Stromal cell of bone marrow (primary cell): Measurements from ENCODE around the gene PRR5.

Source experiments
- DNase-seq: peaks from one replicate; pipeline ENCODE4 v3.0.0-alpha.2; 2012; ENCODE audit warnings: low read depth

Gene PRR5

DNA sequence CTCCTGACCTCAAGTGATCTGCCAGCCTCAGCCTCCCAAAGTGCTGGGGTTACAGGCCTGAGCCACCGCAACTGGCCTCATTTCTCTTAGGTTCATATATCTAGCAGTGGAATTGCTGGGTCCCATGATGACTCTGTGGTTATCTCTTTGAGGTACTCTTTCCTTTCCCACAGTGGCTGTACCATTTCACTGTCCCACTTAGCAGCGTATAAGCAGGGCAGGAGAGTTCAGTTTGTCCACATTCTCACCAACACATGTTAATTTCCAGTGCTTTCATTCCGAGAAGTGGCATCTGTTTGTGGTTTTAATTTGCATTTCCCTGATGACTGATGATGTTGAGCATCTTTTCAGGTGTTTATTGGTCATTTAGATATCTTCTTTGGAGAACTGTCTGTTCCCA lies 16.4 kb downstream of the PRR5 start:
- no peak for DNase-seq

DNA sequence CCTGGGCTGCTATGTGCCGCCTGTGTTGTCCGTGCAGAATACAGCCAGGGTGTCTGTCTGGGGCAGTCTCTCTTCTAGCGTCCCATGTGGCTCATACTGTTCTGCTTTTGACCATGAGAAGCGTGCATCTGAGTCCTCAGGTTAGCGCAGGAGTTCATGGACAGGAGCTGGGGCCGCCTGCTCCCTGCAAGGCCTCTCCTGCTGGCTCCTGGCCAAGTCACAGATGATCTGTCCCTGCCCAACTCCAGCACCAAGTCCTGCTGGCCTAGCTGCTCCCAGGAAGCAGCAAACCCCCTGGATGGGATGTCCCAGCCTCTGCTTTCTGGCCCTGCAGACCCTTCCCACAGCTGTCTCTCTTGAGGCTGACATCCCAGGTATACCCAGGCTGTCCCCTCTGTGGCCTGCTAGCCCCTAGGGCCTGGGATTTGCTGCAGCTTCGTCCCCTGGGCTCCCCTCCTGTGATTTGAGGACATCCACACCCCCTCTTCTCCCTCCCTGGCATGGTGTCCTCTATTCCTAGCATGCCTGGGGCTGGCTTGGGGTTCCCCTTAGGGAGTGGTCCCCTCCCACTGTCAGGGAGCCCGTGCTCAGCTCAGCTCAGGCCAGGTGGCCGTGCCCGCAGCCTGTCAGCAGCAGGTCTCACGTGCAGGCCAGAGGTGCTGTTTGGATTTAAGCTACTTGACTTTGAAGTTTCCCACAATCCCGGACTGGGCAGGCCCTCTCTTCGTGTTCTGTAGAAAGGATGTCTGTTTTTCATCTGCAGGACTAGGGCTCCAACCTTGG lies 17.8 kb downstream of the PRR5 start:
- no peak for DNase-seq

DNA sequence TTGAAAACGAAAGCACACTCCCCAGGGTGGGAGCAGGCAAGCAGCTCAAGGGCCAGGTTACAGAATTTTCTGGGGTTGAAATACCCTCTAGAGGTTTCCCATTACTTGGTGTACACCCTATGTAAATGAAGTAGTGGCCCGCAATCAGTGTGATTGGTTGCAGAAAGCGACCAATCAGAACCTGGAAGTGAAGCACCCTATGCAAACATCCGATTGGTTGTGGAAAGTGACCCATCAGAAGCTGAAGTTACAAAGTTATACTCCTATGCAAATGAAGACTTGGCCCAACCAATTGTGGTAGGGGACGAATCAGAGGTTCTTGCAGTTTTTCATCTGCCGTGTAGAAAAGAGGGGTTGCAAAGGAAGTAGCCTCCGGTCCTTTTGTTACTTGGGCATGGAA lies 19.2 kb downstream of the PRR5 start:
- DNase-seq, result no peak

DNA sequence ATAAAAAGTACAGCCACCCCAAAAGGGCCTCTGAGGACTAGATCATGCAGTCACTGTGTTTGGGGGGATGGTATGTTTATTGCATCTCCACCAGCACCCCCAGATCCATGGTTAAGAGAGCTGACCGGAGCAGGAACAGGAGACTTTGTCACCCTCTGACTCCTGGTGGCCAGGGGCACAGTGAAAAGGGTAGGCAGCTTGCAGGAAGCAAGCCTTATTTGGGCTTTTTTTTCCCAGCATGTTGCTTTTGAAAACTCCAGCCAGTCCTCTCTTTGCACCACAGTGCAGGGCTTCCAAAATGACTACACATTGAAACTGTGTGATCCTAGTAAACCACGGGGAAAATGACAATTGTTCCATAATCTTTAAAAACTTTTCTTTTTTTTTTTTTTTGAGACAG lies 20.6 kb downstream of the PRR5 start:
- no peak for DNase-seq

DNA sequence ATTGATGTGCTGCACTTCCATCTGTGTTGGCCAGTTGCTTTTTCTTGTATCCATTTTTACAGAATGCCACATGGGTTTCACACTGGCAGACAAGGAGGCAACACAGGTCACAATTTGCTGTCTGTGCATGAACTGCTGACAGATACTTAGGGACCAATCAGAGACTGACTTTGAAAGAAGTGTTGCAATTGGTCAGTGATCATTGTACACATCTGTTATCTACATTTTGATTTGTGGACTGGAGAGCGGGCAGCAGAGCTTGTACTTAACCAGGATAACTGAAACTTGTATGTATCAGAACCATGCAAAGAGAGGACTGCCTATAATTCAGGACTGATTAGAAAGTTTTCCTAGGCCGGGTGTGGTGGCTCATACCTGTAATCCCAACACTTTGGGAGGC lies 21.8 kb downstream of the PRR5 start:
- no peak for DNase-seq

DNA sequence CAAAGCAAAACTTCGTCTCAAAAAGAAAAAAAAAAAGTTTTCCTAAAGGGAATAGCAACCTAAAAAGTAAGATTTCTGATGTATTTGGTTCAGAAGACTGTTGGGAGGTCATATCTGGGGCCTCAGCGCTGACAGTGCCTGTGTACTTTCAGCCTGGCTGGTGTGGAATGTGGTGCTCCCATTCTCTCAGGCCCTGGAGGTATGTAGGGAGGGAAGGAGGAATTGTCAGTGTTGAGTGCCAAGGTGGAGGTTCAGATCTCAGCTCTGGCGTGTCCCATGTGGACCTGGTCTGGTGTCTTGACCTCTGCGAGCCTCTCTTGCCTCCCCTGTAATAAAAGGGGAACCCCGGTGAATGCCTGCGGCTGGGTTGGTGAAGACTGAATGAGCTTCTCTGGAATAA lies 22.4 kb downstream of the PRR5 start:
- no peak for DNase-seq

DNA sequence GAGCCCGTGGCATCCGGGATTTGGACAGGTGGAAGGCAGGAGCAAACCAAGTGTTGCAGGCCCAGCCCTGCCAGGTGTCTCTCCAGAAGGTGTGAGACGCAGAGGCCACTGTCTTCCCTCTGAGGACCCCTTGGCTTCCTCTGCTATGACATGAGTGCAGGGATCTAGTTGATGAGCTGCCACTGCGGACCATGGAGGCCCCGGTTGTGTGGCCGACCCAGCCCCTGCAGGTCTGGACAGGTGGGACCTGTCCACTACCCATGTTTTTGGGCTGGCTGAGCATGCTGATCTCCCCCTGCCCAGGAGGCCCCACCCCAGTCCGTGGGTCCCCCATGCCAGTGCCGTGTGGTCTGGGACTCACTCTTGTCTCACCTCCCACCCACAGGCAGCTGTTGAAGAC lies 22.9 kb downstream of the PRR5 start:
- no peak for DNase-seq

DNA sequence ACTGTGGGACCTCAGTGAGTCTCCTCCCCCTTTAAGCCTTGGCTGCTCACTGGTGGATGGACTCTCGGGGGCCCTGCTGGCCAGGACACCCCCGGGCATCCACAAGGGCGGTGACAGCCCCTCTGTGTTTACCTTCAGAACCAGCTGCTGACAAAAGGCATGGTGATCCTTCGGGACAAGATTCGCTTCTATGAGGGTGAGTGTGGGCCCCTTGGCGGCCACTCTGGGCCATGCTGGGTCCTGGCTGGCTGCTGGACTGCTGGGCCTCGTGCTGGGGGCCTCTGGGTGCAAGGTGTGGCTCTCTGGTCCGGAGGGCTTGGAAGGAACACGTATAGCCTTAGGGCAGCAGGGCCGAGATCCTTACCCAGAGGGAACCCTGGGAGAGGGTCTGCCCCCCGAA lies 24.4 kb downstream of the PRR5 start:
- no peak for DNase-seq

DNA sequence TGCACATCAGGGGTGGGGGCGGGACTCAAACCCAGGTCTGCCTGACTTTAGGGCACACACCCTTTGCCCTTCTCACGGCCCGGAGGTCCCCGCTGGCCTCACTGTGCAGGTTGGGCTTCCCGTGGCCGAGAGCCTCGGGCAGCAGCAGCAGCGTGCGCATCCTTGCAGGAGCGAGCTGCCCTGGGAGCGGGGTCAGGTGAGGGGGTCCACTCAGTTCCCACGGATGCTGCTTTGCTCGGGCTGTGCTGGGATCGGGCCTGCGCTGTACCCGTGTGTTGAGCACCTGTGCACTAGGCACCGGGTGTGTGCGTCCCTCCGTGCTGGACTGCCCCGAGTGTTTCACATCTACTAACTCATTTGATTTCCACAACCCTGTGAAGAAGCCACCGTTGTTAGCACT lies 25.1 kb downstream of the PRR5 start:
- no peak for DNase-seq

DNA sequence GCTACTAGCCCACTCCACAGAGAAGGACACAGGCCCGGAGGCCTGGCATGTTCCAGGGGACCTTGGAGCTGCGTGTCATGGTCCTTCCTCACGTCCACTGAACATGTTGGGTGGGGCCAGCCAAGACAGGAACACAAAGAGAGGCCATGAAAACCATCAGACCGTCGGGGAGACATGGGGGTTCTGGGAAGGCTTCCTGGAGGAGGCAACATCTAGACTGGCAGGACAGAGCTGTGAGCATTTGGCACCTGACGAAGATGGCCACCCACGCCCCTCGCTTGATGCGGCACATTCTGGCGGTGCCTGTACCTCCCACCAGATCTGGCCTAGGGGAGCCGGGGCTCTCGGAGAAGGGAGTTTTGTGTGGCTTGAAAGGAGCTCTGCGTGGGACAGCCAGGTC lies 25.7 kb downstream of the PRR5 start:
- DNase-seq, result no peak

DNA sequence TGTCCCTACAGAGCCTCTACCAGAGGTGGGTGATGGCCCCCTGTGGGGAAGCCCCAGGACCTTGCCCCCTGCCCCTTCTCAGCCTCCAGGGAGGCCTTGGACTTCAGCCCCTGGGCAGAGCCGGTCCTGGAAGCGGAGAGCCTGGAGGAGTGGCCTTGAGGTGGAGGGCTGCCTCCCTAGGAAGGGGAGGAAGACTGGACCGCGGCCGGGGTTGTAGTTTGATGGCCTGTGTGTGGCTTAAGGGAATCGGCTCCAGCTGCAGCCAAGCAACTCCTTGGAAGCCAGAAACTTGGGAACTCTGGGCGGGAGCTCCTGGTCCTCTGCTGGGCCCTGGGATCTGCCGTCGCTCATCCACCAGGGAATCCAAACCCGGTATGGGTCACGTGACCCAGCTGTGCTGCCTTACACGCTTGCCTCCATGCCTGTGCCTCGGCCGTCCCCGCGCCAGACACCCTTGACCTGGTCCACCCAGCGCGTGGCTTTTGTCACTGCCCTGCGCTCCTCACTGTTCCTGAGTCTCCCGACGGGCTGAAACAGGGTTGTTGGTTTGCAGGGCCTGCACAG lies 26.8 kb downstream of the PRR5 start:
- DNase-seq, result no peak

DNA sequence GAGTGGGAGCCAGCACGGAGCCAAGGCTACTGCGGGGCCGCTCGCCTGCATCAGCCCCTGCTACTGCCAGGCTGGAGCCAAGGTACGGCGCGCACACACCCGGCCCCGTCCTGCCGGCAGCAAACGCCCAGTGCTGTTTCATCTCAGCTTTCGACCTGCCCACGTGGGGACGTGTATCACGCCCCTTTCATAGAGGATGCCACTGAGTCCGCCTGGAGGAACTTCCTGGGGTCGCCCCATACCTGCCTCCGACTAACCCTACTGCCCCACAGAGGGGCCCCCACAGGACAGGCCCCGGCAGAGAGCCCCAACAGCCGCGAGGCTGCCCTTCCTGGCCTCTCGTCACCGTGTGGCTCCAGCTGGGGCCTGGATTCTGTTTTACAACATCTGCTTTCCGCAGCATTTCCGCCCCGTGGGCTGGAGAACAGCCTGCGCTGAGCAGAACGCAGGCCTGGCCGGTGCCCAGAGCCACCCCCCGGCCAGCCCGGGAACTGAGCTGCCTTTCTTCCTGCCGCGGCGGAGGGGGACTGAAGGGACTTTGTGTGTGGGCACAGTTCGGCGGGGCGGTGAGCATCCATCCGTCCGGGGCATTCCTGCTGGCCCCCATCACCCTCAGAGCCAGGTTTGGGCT lies 27.5 kb downstream of the PRR5 start:
- DNase-seq, result no peak

DNA sequence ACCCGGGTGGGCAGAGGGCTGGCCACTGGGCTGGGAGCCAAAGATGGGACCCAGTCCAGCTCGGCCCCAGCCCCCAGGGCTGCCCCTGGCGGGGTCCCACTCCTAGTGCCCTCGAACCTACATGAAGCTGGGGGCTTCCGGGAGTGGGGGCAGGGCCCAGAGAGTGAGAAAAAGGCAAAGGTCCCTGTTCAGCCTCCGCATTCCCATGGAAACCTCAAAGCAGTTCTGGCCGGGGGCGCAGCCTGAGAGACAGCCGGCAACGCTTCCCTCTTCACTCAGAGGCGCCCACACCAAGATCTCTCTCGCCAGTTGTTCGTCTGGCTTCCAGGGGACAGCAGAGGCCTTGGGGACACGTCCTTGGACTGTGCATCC lies 28.0 kb downstream of the PRR5 start:
- no peak for DNase-seq

DNA sequence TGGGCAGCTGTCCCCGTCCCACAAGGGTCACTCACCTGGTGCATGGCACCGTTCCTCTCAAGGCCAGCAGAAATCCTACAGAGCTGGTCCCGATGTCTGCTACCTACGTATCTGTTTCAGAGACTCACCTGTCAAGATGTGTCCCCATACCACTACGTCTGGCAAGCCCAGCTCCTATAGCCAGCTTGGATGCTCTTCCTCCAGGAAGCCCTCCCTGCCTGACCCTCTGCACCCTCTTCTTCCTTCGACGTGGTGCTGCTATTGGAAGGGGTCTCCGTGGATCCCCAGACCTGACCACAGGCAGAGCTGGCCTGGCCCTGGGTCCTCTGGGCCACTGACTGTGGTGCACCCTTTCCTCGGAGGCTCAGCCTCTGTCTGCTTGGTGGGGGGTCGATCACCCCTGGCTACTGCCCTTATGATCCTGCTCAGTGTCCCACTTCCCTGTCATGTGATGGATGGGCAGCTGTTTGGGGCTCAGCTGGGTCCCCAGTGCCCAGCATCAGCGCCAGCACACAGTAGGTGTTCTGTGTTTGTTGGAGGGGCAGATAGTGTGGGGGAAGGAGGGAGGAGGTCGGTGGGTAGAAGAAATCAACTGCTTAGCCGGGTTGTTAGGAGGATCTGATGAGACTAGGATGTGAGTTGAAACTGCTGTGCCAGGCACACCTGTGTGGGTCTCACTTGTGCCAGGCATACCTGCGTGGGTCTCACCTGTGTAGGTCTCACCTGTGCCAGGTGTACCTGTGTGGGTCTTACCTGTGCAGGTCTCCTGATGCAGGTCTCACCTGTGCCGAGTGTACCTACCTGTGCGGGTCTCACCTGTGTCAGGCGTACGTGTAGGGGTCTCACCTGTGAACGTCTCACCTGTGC lies 28.7 kb downstream of the PRR5 start:
- no peak for DNase-seq

DNA sequence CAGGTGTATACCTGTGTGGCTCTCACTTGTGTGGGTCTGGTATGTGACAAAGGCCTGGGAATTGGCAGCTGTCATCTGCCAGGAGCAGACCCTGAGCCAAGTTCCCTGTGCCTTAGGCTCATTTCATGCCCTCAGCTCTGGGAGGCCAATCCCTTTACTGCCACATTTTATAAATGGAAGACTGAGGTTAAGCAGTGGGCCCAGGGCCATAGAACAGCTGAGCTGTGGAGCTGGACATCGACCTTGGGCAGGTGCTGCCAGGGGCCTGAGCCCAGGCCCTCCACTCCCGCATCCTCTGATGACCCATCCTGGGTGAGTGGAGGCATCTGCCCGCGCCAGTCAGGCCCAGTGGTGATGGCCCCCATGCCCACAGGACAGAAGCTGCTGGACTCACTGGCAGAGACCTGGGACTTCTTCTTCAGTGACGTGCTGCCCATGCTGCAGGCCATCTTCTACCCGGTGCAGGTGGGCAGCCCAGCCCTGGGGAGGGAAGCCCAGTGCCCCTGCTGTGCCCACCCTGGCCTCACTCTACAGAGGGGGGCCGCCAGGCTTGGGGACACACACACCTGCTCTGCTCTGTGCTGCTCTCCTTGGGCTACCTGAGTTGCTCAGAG lies 29.5 kb downstream of the PRR5 start:
- DNase-seq, result no peak

DNA sequence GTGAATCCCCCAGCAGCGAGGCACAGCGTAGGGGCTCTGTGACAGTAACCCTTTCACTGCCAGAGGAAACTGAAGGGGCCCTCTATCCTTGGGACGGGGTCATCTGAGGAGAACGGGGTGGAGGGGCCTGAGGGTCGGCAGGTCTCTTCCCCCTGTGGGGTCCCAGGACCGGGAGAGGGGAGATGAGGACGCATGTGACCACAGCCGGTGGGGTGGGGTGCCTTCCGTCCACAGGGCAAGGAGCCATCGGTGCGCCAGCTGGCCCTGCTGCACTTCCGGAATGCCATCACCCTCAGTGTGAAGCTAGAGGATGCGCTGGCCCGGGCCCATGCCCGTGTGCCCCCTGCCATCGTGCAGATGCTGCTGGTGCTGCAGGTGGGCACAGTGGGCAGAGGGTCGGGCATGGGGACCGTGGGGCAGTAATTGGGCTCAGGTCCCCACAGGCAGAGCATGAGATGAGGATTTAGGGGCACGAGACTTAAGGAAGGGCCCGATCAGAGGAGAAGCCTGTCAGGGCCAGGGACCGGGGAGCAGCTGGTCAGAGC lies 30.1 kb downstream of the PRR5 start:
- DNase-seq, result no peak

DNA sequence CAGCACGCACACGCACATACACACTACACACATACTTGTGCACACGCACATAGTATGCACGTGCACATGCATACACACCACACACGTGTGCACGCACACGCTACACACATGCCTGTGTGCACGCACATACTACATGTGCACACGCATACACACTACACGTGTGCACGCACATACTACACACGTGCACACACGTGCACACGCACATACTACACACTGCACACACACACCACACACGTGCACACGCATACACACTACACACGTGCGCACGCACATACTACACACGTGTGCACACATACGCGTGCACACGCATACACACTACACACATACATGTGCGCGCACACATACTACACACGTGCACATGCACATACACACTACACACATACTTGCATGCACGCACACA lies 30.7 kb downstream of the PRR5 start:
- no peak for DNase-seq

DNA sequence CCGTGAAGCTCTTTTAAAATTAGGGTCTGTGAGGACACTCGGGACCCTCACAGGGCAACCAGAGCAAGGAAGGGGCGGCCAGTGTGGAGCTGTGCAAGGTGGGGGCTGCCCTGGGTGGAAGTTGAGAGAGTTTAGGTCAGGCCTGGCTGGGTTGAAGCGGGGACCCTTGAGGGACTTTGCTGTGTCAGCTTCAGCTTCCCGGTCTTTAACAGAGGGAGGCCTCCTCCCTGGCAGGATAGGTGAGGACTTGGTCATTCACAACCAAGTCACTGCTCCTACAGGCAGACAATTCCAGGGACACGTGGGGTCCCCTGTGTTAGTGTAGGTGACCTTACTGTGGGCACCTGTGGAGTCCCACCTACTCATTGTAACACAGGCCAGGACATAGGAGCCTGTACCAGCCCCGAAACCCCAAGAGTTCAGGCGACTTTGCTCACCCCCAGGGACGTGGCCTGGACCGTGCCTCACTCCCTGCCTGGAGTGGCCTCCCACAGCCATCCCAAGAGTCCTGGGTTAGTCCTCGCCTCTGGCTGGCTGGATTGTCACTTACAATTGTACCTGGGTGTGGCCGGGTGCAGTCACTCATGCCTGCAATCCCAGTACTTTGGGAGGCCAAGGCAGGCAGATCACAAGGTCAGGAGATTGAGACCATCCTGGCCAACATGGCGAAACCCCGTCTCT lies 31.6 kb downstream of the PRR5 start:
- DNase-seq, result no peak

DNA sequence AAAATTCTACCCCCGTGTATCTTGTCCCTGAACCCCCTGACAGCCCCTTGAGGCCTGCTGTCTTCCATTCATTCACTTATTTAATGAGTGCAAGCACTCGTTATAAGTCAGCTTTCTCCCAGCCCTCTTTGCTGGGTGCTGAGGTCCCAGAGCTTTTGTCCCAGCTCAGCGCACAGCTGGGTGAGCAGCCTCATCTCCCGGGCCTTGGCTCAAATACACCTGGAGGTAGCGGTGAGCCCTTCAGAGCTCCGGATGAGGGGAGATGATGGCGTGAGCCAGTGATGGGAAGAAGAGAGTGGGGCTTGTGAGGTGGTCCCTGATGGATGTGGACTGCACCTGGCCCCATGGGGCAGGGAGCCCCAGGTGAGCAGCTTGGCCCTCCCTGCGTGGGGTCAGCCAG lies 32.3 kb downstream of the PRR5 start:
- no peak for DNase-seq

DNA sequence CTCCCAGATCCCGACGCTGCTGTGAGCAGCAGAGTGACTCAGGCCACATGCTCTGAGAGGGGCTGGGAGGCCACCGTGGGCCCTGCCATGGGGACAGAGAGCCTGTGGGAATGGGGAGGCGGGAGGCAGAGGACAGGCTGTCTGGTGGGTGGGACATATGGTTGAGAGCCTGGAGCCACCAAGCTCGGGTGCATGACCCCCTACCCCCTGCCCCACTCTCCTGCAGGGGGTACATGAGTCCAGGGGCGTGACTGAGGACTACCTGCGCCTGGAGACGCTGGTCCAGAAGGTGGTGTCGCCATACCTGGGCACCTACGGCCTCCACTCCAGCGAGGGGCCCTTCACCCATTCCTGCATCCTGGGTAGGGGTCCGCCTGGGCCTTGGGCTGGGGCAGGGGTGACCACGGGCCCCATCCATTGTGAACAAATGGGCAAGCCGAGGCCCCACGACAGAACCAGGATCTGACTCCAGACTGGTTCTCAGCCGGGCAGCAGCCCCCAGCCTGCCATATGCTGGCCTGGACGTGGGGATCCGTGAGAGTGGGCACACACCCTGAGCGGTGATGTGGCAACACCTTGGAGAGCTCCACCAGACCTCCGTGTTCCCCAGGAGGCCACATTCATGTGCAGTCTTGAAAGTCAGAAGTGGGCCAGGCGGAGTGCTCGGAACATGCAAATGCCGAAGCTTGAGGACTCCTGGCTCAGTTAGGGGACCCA lies 33.0 kb downstream of the PRR5 start:
- no peak for DNase-seq
